ENCODE results near the gene MAP4K4. TPM values are rescaled to one million over a fixed set of nuclear protein-coding genes. Genes with fewer than 3 reads are reported as not detected.

MAP4K4 gene
- total RNA-seq, 1 experiment from 2014 or later = 132 TPM

GRCh38 chr2:101732199-101732598 is 34.7 kb downstream of the MAP4K4 start:
- DNase-seq = no peak
- Histone ChIP-seq H3K79me2 (ENCODE audit: insufficient read depth, low read length) (peaks cover 47% of the 10 kb centered on the region; the same call in 1 of the 2 replicates), H2BK5ac (ENCODE audit: insufficient read length, low read length) (no peak overlapping the region), H2BK12ac (ENCODE audit: insufficient read length, low read depth, low read length) (no peak overlapping the region), H3T11ph (ENCODE audit: low read length) (no peak overlapping the region), H2AK5ac (ENCODE audit: insufficient read length, low read length) (no peak overlapping the region), H3K56ac (ENCODE audit: insufficient read length, low read depth, low read length) (no peak overlapping the region), H3K23me2 (ENCODE audit: insufficient read length, low read depth, low read length, poor library complexity, severe bottlenecking) (no peaks in the 10 kb centered on the region), H2AFZ (ENCODE audit: low read length) (no peak overlapping the region), H3K79me1 (ENCODE audit: insufficient read depth, low read depth, low read length, poor library complexity, severe bottlenecking) (peaks cover 14% of the 10 kb centered on the region), H4K8ac (replicated peaks; ENCODE audit: insufficient read length, low read depth, low read length) (no peak overlapping the region), H2BK120ac (ENCODE audit: low read depth, low read length, poor library complexity, severe bottlenecking) (no peak overlapping the region), H3K14ac (ENCODE audit: insufficient read depth, low read length) (no peak overlapping the region), H2BK15ac (ENCODE audit: low read depth, low read length) (no peak overlapping the region), H3K23ac (ENCODE audit: insufficient read length, low read depth, low read length) (no peak overlapping the region), H3K27me3 (ENCODE audit: insufficient read depth, low read length) (no peaks in the 10 kb centered on the region), H2BK20ac (ENCODE audit: low read depth, low read length, poor library complexity, severe bottlenecking) (no peak overlapping the region), H3K4me2 (ENCODE audit: insufficient read depth, insufficient read length, low read length) (no peak overlapping the region), H3K4me1 (ENCODE audit: insufficient read depth, low read length) (peaks cover 10% of the 10 kb centered on the region), H3K4ac (ENCODE audit: low read depth, low read length) (no peak overlapping the region), H4K5ac (ENCODE audit: insufficient read length, low read depth, low read length) (no peak overlapping the region), H3K18ac (ENCODE audit: insufficient read length, low read depth, low read length) (no peak overlapping the region), H3K27ac (ENCODE audit: insufficient read length, low read depth, low read length) (no peak overlapping the region), H3K9ac (ENCODE audit: extremely low read depth, insufficient read length, low read length) (no peak overlapping the region), H3K9me3 (ENCODE audit: control insufficient read depth, low read depth, low read length) (no peaks in the 10 kb centered on the region), H4K91ac (ENCODE audit: insufficient read length, low read depth, low read length) (no peak overlapping the region), H4K20me1 (ENCODE audit: control insufficient read depth, insufficient read depth, insufficient read length) (no peaks in the 10 kb centered on the region)
- Mint-ChIP-seq H3K4me1 (peaks cover 47 to 57% of the 10 kb centered on the region in 2 experiments), H3K4me3 (no peak overlapping the region), H3K36me3 (ENCODE audit: insufficient read depth in 1 of 3, low read depth in 3 of 3) (no peaks in the 10 kb centered on the region; a peak in 2 of 7 replicates), H3K27me3 (ENCODE audit: low read depth) (no peaks in the 10 kb centered on the region), H3K27ac (peak overlapping the region in 2 of 3 experiments; percentile 29 to 62; a peak in 2 of 7 replicates), H3K9me3 (no peaks in the 10 kb centered on the region)
- TF ChIP-seq, protein P1, sequence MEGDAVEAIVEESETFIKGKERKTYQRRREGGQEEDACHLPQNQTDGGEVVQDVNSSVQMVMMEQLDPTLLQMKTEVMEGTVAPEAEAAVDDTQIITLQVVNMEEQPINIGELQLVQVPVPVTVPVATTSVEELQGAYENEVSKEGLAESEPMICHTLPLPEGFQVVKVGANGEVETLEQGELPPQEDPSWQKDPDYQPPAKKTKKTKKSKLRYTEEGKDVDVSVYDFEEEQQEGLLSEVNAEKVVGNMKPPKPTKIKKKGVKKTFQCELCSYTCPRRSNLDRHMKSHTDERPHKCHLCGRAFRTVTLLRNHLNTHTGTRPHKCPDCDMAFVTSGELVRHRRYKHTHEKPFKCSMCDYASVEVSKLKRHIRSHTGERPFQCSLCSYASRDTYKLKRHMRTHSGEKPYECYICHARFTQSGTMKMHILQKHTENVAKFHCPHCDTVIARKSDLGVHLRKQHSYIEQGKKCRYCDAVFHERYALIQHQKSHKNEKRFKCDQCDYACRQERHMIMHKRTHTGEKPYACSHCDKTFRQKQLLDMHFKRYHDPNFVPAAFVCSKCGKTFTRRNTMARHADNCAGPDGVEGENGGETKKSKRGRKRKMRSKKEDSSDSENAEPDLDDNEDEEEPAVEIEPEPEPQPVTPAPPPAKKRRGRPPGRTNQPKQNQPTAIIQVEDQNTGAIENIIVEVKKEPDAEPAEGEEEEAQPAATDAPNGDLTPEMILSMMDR (conservative IDR thresholded peaks at IDR 0.05) = no peak
- WGBS (ENCODE audit: extremely low coverage, insufficient read length, low lambda C conversion rate) = no CpG with 5 or more reads among the region's 4 CpGs

All from H9 (cell line).